ENCODE results near the gene ARL3. TPM values are rescaled to one million over a fixed set of nuclear protein-coding genes. Genes with fewer than 3 reads are reported as not detected.

Gene ARL3
- total and polyA plus RNA-seq, 2 donors (not counting 1 experiment from before 2014, with no cell fraction given): 10.6 to 22.9 TPM

DNA sequence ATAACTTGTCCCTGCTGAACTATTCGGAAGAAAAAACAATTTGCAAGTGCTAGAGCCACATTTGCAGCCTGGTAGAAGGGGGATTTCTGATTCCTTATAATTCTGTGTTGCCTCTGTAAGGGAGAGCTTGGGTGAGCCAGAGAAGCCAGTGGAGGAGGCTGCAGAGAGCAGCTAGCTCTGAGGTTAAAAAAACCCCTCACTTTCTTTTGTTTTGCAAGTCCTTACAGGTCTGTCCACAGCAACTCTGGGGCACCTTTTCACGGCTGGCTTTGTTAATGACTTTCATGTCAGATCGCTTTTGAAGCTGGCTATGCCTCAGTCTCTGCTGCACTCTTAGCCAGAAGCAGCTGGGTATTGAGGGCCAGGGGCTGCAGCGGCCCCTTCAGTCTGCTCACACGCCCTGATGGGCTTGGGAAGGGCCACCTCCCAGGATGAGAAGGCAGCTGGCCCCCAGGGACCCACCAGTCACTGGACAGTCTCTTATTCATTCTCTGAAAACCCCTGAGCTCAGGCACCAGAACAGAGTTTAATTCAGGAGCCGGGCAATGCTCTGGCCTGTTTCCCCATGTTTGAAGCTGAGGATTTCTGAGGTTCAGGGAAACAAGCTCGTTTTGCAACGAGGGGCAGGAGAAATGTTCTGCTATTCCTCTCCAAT, 39.1 kb downstream of the ARL3 start:
- Histone ChIP-seq H2AFZ (ENCODE audit: low read length) (no peak overlapping the region), H3K27ac (ENCODE audit: insufficient read depth, low read length) (peak overlapping the region; percentile 81), H3K79me2 (ENCODE audit: control insufficient read depth, insufficient read depth, low read length) (no peaks in the 10 kb centered on the region), H3K9ac (ENCODE audit: insufficient read depth, low read length) (peak overlapping the region; percentile 46), H3K36me3 (ENCODE audit: control insufficient read depth, insufficient read depth, low read length) (no peaks in the 10 kb centered on the region), H3K27me3 (ENCODE audit: control insufficient read depth, insufficient read depth, low read length) (no peaks in the 10 kb centered on the region), H3K4me2 (ENCODE audit: extremely low read depth, insufficient read depth, low read length) (peak overlapping the region; percentile 75), H3K9me3 (ENCODE audit: control insufficient read depth, insufficient read depth, low read depth, low read length) (no peaks in the 10 kb centered on the region), H3K4me1 (ENCODE audit: control insufficient read depth, extremely low read depth, insufficient read depth, low read length) (peaks cover 53% of the 10 kb centered on the region), H3K4me3 (replicated peaks in 1 of 4; ENCODE audit: control extremely low read depth in 1 of 4, insufficient read depth in 1 of 4, low read depth in 3 of 4, low read length in 4 of 4) (peak overlapping the region in 1 of 4 experiments; percentile 27), H4K20me1 (ENCODE audit: control insufficient read depth, extremely low read depth, insufficient read depth, low read length) (no peaks in the 10 kb centered on the region)
- no peak for DNase-seq (ENCODE audit: low read depth in 2 of 2)
- no peak for TF ChIP-seq CTCF (conservative IDR thresholded peaks at IDR 0.05 in 1 of 2, IDR thresholded peaks at IDR 0.05 in 1 of 2; ENCODE audit: low read depth in 1 of 2, low read length in 2 of 2)
- TF ChIP-seq EZH2 (IDR thresholded peaks at IDR 0.05; ENCODE audit: low read length, missing control alignments): no peak

- Histone ChIP-seq H3K27ac (ENCODE audit: insufficient read depth, low read length) (peak overlapping the region; percentile 81), H3K4me3 (replicated peaks in 1 of 4; ENCODE audit: control extremely low read depth in 1 of 4, insufficient read depth in 1 of 4, low read depth in 3 of 4, low read length in 4 of 4) (peak overlapping the region in 1 of 4 experiments; percentile 35), H3K9ac (ENCODE audit: insufficient read depth, low read length) (no peak overlapping the region), H4K20me1 (ENCODE audit: control insufficient read depth, extremely low read depth, insufficient read depth, low read length) (no peaks in the 10 kb centered on the region), H3K36me3 (ENCODE audit: control insufficient read depth, insufficient read depth, low read length) (no peaks in the 10 kb centered on the region), H3K27me3 (ENCODE audit: control insufficient read depth, insufficient read depth, low read length) (no peaks in the 10 kb centered on the region), H2AFZ (ENCODE audit: low read length) (no peak overlapping the region), H3K4me1 (ENCODE audit: control insufficient read depth, extremely low read depth, insufficient read depth, low read length) (peaks cover 58% of the 10 kb centered on the region), H3K4me2 (ENCODE audit: extremely low read depth, insufficient read depth, low read length) (peak overlapping the region; percentile 75), H3K9me3 (ENCODE audit: control insufficient read depth, insufficient read depth, low read depth, low read length) (no peaks in the 10 kb centered on the region), H3K79me2 (ENCODE audit: control insufficient read depth, insufficient read depth, low read length) (no peaks in the 10 kb centered on the region)
- TF ChIP-seq CTCF (conservative IDR thresholded peaks at IDR 0.05 in 1 of 2, IDR thresholded peaks at IDR 0.05 in 1 of 2; ENCODE audit: low read depth in 1 of 2, low read length in 2 of 2): no peak
- TF ChIP-seq EZH2 (IDR thresholded peaks at IDR 0.05; ENCODE audit: low read length, missing control alignments): no peak
- DNase-seq (ENCODE audit: low read depth in 2 of 2): no peak
Measured at GRCh38 chr10:102674566-102674965, 39.6 kb downstream of the ARL3 start.

- Histone ChIP-seq H3K36me3 (ENCODE audit: control insufficient read depth, insufficient read depth, low read length) (no peaks in the 10 kb centered on the region), H3K9ac (ENCODE audit: insufficient read depth, low read length) (peak overlapping the region; percentile 56), H3K4me3 (replicated peaks in 1 of 4; ENCODE audit: control extremely low read depth in 1 of 4, insufficient read depth in 1 of 4, low read depth in 3 of 4, low read length in 4 of 4) (peak overlapping the region; percentile 18 to 35 (median 25)), H3K4me1 (ENCODE audit: control insufficient read depth, extremely low read depth, insufficient read depth, low read length) (peaks cover 63% of the 10 kb centered on the region), H3K27me3 (ENCODE audit: control insufficient read depth, insufficient read depth, low read length) (no peaks in the 10 kb centered on the region), H2AFZ (ENCODE audit: low read length) (peak overlapping the region; percentile 70), H3K79me2 (ENCODE audit: control insufficient read depth, insufficient read depth, low read length) (no peaks in the 10 kb centered on the region), H3K4me2 (ENCODE audit: extremely low read depth, insufficient read depth, low read length) (peak overlapping the region; percentile 75), H4K20me1 (ENCODE audit: control insufficient read depth, extremely low read depth, insufficient read depth, low read length) (no peaks in the 10 kb centered on the region), H3K27ac (ENCODE audit: insufficient read depth, low read length) (peak overlapping the region; percentile 81), H3K9me3 (ENCODE audit: control insufficient read depth, insufficient read depth, low read depth, low read length) (no peaks in the 10 kb centered on the region)
- DNase-seq (ENCODE audit: low read depth in 2 of 2): peak; percentile 81 to 90
- TF ChIP-seq CTCF (conservative IDR thresholded peaks at IDR 0.05 in 1 of 2, IDR thresholded peaks at IDR 0.05 in 1 of 2; ENCODE audit: low read depth in 1 of 2, low read length in 2 of 2) (no peak), EZH2 (IDR thresholded peaks at IDR 0.05; ENCODE audit: low read length, missing control alignments) (no peak)
Measured at GRCh38 chr10:102673819-102674511, 40.2 kb downstream of the ARL3 start.
